SK-N-SH (cell line): ENCODE data around the gene SLC6A9.

Experiments used
- CHD2 ChIP-seq: fragments of 150-350 bp; IDR thresholded peaks from 2 replicates; pipeline ENCODE4 v1.6.1; 2018; ENCODE audit warnings: low read length; ENCODE audit not compliant: partially characterized antibody
- FOSL2 ChIP-seq: IDR thresholded peaks from 2 replicates; pipeline ENCODE4 v1.4.0; 2012; ENCODE audit warnings: low read depth, mild to moderate bottlenecking, moderate library complexity, borderline replicate concordance
- FOXJ3 ChIP-seq: sonication (generic); formaldehyde crosslinking; IDR thresholded peaks from 2 replicates; pipeline ENCODE4 v1.5.1; 2020; ENCODE audit warnings: mild to moderate bottlenecking, missing genetic modification reagents
- JUND ChIP-seq: IDR thresholded peaks from 2 replicates; pipeline ENCODE4 v1.4.0; 2012
- NRF1 ChIP-seq: IDR thresholded peaks from 2 replicates; pipeline ENCODE4 v1.6.1; 2012; ENCODE audit warnings: low read depth, mild to moderate bottlenecking, low read length
- RAD21 ChIP-seq: IDR thresholded peaks from 2 replicates; pipeline ENCODE4 v1.6.1; 2012; ENCODE audit warnings: mild to moderate bottlenecking, low read length
- RCOR1 ChIP-seq: fragments of 150-350 bp; IDR thresholded peaks from 2 replicates; pipeline ENCODE4 v1.6.1; 2017; ENCODE audit warnings: antibody characterized with exemption, low read length
- TF ChIP-seq, protein P1 (sequence below): IDR thresholded peaks from 2 replicates; pipeline ENCODE4 v1.4.0; 2012; ENCODE audit warnings: low read depth
- TF ChIP-seq, protein P2 (sequence below): IDR thresholded peaks from 2 replicates; pipeline ENCODE4 v1.4.0; 2012; ENCODE audit warnings: low read depth, borderline replicate concordance
- TF ChIP-seq, protein P3 (sequence below): fragments of 200-600 bp; sonication (generic); IDR thresholded peaks from 2 replicates; pipeline ENCODE4 v1.6.1; 2017; ENCODE audit warnings: antibody characterized with exemption, mild to moderate bottlenecking, moderate library complexity

DNA sequence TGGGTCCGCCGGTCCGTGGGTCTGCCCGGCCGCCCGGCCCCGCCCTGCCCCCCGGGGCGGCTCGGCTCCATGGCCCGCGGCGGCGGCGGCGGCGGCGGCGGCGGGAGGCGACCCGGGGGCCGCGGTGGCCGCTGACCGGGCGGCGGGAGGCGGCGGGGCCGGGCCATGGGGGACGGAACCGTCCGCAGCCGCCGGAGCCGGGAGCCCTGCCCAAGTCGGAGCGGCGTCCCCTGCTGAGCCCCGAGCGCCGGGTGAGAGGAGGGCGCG, 52.1 kb downstream of the SLC6A9 start:
- no peak for TF ChIP-seq FOSL2
- TF ChIP-seq, protein P1, sequence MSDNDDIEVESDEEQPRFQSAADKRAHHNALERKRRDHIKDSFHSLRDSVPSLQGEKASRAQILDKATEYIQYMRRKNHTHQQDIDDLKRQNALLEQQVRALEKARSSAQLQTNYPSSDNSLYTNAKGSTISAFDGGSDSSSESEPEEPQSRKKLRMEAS, result no peak
- TF ChIP-seq, protein P2, sequence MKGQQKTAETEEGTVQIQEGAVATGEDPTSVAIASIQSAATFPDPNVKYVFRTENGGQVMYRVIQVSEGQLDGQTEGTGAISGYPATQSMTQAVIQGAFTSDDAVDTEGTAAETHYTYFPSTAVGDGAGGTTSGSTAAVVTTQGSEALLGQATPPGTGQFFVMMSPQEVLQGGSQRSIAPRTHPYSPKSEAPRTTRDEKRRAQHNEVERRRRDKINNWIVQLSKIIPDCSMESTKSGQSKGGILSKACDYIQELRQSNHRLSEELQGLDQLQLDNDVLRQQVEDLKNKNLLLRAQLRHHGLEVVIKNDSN, result no peak
- no peak for TF ChIP-seq NRF1
- TF ChIP-seq RCOR1, result no peak
- TF ChIP-seq, protein P3, sequence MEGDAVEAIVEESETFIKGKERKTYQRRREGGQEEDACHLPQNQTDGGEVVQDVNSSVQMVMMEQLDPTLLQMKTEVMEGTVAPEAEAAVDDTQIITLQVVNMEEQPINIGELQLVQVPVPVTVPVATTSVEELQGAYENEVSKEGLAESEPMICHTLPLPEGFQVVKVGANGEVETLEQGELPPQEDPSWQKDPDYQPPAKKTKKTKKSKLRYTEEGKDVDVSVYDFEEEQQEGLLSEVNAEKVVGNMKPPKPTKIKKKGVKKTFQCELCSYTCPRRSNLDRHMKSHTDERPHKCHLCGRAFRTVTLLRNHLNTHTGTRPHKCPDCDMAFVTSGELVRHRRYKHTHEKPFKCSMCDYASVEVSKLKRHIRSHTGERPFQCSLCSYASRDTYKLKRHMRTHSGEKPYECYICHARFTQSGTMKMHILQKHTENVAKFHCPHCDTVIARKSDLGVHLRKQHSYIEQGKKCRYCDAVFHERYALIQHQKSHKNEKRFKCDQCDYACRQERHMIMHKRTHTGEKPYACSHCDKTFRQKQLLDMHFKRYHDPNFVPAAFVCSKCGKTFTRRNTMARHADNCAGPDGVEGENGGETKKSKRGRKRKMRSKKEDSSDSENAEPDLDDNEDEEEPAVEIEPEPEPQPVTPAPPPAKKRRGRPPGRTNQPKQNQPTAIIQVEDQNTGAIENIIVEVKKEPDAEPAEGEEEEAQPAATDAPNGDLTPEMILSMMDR, result no peak
- TF ChIP-seq CHD2, result no peak
- TF ChIP-seq FOXJ3, result no peak
- TF ChIP-seq RAD21, result no peak
- no peak for TF ChIP-seq JUND
